Fibroblast of skin of abdomen (primary cell): ENCODE measurements around the gene MEX3A. TPM values are rescaled to one million over a fixed set of nuclear protein-coding genes. Genes with fewer than 3 reads are reported as not detected.
"Not testable (repeated sequence)": the region's sequence is repeated elsewhere in the genome, so short reads cannot be mapped to it uniquely, and the experiment has no call there.

Experiments used
- DNase-seq: peaks from one replicate; pipeline ENCODE4 v3.0.0-alpha.2; 2013
- polyA plus RNA-seq, 2 experiments: library from polyadenylated mRNA; unstranded; fragments of 120-200 nt; gene quantifications; one replicate each; pipeline ENCODE4 v1.2.1, GENCODE V29; 2013; ENCODE audit not compliant: insufficient read length in 2 of 2

MEX3A gene, protein sequence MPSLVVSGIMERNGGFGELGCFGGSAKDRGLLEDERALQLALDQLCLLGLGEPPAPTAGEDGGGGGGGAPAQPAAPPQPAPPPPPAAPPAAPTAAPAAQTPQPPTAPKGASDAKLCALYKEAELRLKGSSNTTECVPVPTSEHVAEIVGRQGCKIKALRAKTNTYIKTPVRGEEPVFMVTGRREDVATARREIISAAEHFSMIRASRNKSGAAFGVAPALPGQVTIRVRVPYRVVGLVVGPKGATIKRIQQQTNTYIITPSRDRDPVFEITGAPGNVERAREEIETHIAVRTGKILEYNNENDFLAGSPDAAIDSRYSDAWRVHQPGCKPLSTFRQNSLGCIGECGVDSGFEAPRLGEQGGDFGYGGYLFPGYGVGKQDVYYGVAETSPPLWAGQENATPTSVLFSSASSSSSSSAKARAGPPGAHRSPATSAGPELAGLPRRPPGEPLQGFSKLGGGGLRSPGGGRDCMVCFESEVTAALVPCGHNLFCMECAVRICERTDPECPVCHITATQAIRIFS
- polyA plus RNA-seq (2013, experiment 1 of 2; ENCODE audit: insufficient read length): 25.3 TPM
- 24.7 TPM for polyA plus RNA-seq (2013, experiment 2 of 2; ENCODE audit: insufficient read length)

DNA sequence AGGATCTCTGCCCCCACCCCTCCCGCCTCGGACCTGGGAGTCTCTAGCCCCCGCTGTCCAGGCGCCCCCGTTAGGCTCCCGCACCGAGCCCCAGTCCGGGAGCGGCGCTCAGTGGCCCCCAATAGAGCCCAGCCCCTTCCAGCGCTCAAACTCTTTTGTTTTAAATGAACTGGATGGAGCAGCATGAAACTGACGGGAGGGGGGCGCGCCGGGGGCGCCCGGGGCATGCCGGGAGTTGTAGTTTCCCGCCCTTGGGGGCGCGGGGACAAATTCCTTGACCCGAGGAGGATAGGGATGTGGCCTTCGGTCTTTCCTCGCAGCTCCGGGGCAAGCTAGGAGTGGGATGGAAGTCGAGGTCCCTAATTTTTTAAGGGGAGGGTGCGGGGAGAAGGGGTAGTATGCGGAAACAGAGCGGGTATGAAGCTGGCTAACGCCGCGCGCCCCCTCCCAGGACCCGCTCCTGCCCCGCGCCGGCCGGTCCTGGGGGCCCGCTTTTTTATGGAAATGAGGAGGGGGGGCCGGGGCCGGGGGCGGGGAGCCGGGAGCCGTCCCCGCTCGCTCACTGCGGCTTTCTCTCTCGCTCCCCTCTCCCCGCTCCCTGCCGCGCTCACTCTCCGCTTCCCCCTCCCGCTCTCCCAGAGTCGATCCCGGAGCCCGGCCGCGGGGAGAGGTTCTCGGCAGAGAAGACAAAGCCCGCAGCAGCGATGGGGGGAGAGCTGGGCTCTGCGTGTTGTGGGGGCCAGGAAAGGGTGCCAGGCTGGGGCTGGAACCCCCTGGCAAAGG, at the start of gene MEX3A:
TSS of gene MEX3A (minus strand) at position 157 of the 783 bp plus-strand sequence. CDS start 467 bp downstream, outside the sequence.
- peak; percentile 81 for DNase-seq

DNA sequence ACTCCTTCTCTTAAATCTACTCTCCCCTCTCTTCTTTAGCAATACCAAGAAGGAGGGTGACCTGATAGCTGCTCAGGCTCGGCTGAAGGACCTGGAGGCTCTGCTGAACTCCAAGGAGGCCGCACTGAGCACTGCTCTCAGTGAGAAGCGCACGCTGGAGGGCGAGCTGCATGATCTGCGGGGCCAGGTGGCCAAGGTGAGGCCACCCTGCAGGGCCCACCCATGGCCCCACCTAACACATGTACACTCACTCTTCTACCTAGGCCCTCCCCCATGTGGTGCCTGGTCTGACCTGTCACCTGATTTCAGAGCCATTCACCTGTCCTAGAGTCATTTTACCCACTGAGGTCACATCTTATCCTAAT, 48.3 kb upstream of the MEX3A start:
- no peak for DNase-seq

DNA sequence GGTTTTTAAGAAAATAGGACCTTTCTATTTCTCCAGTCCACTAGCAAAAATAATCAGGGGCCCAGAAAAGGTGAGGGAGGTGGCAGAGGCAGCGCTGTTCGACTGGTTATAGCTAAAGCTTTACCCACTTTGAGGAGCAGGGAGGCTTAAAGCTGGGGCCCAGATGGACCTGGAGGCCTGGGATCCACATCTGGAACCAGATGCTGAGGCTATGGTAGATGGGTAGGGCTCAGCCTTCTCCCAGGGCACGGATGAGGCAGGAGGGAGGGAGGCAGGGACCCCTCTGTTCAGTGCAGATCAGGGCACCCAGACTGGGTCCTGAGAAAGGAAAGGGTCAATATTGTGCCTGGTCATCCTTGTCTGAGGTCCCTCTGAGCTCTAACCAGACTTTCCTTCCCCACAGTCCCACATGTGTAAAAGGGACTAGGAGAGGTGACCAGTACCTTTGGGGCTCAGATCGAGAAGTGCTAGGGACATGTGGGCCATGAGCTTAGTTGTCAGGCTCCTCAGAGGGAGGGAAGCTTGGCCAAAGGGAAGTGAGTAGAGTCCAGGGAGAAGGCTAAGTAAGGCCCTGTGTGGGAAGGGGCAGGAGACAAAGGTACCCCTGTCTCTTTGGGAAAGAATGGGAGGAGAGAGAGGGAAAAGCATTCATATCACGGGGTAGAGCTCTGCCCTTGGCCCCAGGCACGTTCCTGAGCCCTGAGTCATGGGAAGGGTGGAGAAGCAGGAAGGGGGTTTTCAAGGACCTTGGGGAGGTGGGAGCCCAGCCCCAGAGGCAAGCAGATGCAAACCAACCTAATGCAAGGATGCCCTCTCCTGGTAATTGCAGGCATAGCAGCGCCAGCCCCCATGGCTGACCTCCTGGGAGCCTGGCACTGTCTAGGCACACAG, 47.7 kb upstream of the MEX3A start:
- DNase-seq: peak; percentile 98

DNA sequence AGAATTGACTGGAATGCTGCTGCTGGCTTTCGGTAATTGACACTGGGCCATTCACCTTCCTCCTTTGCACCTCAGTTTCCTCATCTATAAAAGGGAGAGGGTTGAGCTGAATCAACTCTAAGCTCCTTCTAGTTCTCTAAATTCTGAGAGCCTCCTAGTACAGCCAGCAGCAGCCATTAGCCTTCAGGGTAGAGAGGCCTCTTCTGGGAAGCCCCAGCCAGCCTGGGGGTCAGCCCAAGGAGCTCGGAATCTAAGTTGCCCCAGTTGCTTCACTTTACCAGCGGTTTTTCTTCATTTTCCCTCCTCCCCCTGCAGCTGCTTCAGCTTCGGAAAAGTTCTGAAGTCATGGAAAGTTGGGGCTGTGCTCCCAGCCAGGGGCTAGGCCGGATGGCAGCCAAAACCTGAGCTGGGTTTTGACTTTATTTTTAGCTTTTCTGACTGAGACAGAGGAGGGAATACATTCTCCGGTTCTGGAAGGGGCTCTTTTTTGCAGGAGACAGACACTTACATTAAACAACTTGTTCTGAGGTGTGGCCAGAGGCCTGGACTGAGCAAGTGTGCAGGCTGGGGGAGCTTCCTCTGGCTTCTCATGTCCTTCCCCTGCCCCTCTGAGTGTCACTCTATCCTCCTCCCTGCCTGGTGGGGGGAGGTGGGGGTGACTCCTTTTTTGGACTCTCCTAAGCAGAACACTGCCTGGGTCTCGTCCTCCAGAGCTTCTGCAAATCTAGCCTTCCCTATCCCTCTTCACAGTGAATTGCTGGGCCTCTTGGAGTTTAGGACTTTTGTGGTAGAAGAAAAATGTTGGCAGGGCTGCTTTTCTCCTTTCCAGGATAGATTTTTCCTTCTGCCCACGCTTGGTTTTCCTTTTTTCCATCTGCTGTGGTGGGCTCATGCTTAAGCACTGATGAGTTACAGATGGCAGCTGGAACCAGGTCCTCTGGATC, 46.7 kb upstream of the MEX3A start:
- peak; percentile 93 for DNase-seq

DNA sequence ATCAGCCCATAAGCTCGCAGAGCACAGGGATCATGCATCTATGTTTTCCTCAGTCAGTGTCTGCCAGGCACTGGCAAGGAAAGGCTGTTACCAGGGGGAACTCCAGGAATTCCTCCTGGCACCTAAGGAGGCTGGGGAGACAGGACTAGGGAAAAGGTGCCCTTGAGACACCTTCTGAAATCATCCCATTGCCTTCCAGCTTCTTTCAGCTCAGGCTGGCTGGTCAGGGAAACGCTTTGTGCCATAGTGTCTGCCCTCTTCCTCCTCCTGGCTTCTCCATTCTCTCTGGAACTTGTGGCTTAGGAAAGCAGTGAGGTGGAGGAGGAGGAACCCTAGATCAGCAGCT, 46.0 kb upstream of the MEX3A start:
- DNase-seq: no peak

DNA sequence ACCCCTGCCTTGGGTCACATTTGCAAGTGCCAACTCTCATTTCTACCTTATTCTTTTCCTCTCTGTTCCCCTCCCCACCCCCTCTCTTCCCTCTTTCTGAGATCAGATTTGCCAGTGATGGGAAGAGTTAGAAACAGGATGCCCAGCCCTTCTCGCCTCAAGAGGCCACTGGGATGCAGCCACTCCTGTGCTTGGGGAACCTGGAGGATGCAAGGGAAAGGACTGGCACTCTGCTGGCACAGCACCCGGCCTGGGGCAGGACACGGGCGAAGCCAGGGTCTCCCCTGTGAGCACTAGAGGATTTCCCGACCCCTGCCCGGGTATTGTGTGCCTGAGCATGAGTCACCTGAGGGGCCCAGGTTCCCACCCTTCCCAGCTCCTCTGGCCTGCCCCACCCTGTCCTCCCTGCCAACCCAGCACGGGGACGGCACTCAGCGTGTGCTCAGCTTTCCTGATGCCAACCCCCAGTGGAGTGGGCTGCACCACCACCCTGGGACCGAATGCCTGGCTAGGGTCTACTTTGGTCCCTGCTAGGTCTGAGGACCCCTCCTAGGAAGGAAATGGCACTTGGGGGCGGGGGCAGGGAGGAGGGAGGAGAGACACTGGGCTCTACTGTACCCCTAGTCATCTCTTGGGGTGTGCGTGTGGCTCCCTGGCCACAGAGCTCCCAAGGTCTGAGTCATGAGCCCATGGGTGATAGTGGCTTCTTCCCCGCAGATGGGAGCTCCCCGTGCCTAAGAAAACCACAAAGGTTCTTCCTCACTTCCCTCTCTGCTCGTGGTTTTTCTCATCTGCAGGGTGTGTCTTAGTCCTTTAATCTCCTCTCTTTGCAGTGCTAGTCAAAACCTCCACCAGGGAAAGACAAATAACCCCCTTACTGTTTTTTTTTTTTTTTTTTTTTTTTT, 44.6 kb upstream of the MEX3A start:
- DNase-seq: peak; percentile 93

DNA sequence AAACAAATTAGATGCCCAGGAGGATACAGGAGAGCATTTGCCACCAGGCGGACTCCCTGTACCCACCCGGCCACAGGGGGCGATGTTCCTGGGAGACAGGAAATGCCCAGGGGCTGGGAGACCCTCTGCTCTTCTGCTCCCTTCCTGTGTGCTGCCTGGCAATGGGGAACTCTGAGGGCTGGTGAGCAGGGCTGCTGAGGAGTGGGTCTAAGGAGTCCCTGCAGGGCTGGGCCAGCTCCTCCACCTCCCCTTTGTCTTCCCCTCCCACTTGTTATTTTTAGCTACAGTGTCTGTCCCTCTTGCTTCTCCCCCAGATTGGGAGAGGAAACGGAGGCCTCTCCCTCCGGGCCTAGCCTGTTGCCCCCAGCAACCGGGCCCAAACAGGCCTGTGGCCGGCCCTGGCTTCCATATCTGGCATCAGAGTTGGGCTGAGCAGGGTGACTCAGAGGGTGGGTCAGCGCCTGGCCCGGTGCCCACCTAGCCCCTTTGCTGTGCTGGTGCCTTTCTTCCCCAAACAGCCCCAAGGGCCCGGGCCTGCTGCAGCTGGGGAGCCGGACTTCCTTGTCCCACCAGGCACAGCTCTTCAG, 43.9 kb upstream of the MEX3A start:
- peak; percentile 97 for DNase-seq

DNA sequence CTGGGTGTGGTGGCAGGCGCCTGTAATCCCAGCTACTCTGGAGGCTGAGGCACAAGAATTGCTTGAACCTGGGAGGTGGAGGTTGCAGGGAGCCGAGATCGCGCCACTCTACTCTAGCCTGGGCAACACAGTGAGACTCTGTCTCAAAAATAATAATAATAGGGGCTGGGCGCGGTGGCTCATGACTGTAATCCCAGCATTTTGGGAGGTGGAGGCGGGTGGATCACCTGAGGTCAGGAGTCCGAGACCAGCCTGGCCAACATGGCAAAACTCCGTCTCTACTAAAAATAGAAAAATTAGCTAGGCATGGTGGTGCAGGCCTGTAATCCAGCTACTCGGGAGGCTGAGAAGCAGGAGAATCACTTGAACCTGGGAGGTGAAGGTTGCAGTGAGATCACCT, 43.3 kb upstream of the MEX3A start:
- not testable (repeated sequence) for DNase-seq

DNA sequence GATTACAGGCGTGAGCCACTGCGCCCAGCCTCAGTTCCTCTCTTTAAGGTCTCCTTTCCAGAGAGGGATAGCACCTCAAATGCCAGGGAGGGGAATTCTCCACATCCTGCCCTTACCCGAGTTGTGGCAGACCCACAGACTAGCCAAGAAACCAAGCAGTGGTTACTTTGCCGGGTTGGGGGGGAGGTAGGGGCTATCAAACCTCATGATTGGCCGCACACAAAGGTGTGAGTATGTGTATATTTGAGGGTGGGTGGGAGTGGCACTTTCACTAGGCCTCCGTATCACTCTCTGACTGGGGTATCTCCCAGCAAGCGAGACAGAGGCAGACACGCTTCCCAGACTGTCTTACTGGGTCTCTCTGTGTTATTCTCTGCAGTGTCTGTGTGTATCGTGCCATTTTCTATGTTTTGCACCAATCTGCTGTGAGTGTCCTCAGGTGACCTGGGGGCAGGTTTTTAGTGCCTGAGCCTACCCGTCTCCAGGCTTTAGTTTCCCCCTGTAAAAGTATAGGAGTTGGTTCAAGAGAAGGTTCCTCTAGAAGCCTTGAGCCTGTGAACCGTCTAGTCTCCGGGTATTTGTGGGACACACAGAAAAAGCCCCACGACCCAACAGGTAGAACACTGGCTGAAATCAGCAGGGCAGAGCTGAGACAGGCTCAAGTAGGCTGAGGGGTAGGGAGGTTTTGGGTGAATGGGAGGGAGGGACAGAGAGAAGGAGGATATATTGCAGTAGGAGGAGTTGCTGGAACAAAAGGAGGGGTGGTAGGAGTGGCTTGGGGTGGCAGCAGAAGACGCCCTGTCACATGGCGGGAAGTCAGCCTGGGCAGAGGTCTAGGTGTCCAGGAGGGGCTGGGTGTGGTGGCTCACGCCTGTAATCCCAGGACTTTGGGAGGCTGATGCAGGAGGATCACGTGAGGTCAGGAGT, 42.6 kb upstream of the MEX3A start:
- DNase-seq: no peak

DNA sequence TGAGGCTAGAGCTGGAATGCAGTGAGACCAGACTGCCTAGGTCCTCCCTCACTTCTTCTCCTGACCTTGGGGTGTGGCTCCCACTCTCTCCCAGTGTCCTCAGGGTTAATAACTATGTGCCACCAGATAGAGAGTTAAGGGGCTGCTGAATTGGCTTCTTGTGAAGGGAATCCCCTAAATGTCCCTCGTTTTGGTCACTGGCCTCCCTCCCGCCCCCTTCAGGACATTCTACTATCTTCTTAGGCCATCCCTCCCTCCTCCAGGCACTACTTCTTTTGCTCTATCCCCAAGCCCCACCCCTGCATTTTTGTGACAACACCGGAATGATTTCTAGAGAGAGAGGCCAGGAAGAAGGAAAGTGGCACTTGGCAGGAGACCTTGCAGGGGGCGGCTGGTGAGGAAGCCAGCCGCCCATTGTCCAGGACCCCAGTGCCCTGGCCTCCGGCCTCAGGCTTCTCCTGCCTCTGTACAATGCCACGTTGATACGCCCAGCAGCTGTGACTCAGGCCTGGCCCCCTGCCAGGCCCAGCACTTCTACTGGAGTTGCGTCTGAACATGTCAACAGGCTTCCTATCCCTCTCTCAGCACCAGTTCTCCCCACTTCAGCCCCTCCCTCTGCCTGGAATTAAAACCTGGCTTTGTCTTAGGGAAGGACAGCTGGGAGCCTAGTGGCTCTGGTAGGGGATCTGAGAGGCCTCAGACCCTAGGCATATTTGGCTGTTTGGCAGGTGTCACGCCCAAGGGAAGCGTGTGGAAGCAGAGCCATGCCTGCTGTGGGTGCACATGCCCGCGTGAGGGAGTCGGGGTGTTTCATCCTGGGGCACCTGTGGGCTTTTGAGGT, 41.3 kb upstream of the MEX3A start:
- DNase-seq: peak; percentile 97

DNA sequence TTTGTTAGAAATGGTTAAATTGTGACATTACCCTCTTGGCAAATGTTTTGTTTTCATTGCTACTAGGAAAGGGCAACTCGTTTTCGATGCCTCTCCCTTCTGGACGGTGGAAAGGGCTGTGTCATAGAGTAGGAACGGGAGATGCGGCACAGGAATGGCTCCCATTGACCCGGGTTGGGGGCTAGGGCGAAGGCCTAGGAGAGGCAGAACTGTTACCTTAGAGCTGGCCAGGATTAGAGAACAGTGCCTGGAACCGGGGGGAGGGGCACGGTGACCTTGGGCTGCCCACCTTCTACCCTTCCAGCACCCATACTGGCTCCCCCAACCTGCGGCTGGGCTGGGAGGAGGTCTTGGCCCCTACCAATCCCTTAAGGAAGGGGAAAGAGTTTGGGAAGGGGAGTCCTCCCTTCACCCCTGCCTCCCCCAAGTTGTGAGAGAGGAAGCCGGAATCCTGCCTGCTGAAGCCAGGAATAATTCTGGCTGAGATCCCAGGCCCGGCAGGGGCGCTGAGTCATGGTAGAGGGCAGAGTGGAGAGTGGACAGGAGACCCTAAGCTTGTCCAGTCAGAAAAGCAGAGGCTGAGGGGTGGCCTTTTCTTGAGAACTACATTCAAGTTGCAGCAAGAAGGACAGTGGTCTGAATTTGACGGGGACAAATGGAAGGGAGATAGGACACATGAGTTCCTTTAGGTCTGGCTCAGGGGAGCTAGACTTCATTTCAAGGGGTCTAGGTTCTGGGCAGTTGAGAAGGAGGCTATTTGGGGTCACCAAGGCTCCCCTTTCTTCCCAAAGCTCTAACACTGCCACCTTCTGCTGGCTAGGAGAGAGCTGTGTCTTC, 40.5 kb upstream of the MEX3A start:
- DNase-seq: peak; percentile 88

DNA sequence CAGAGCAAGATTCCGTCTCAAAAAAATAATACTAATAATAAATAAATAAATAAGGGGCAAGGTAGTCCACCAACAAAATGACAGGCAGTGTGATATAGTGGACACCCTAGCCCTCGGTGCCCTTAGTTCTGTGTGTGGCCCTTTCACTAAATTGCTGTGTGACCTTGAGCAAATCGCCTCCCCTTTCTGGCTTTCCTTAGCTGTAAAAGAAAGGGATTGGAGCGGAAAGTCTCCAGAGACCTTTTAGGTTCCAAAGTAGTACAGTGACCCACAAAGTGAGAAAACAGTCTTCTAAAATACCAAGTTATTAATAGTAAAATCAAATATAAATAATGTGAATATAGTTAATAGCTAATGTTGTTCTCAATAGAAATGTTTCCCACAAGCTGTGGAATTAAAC, 39.8 kb upstream of the MEX3A start:
- no peak for DNase-seq

DNA sequence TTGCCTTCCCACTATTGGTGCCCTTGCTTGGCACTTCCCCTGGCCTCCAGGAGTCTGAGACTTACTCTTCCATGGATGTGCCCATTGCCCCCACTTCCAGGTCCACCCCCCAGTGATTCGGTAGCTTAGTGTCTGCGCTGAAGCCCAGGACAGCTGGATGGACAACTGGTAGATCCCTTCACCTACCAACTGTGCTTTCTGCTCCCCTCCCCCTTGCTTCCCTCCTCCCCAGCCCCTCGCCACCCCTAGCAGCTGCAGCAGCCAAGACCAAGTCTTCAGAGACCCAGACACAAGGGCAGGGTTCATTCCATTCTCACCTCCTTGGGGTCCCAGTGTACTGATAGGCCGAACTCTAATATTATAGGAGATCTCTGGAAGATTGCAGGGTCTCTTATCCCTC, 39.2 kb upstream of the MEX3A start:
- DNase-seq: no peak

DNA sequence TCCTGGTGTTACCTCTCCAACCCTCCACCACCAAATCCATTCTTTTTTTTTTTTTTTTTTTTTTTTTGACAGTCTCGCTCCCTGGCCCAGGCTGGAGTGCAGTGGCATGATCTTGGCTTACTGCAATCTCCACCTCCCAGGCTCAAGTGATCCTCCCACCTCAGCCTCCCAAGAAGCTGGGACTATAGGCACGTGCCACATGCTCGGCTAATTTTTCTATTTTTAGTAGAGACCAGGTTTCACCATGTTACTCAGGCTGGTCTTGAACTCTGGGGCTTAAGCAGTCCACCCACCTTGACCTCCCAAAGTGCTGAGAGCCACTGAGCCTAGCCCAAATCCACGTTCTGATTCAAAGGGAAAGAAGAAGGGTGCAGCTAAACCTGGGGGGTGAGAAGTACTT, 38.7 kb upstream of the MEX3A start:
- DNase-seq: not testable (repeated sequence)

DNA sequence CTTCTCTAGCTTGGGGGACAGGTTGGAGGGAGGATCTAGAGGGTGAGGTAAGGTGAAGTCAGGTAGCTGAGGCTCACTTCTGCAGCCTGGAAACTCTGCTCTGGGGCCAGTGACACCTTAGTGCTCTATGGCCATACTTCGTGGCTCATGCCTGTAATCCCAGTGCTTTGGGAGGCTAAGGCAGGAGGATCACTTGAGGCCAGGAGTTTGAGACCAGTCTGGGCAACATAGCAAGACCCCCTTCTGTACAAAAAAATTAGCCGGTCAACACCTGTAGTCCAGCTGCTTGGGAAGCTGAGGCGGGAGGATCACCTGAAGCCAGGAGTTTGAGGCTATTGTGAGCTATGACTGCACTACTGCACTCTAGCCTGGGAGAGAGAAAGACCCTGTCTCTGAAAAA, 38.1 kb upstream of the MEX3A start:
- DNase-seq: no peak

DNA sequence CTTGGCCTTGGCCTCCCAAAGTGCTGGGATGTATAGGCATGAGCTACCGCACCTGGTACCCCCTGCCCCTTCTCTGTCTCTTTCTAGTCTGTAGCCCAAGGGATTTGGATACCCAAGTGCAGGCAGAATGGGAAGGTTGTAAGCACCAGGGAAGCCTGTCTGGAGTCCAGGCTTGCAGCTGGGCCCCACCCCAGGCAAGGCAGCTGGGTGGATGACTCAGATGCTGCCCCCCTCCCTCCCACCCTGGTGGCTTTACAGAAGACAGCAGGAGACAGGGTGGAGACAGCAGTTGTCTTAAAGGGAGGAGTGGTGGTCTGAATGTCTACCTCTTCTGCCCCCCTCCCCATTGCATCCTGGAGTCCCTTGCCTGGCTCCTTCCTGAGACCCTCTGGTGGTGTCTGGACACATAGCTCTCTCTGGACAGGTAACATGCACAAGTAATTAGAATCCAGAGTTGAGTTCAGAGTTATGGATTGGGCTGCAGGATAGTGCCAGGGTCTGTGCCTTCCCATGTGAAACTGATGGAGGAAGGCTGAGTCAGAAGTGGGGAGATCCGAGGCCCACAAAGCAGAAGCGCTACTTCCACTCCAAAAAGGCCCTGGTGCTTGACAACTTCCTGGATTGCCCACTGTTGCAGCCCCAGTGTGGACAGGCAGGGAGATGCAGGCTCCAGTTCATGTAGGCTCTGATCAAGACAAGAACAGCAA, 37.4 kb upstream of the MEX3A start:
- DNase-seq: peak; percentile 73
